WTC11 (cell line): ENCODE results near the gene SKAP1. TPM values are rescaled to one million over a fixed set of nuclear protein-coding genes. Genes with fewer than 3 reads are reported as not detected.
"Not testable (repeated sequence)": the region's sequence is repeated elsewhere in the genome, so short reads cannot be mapped to it uniquely, and the experiment has no call there.

Experiments used
- ATAC-seq: fragments of 200-7000 bp; cut with Tn5 transposase; 2 replicates; pipeline ENCODE4 v1.10.0; 2021; ENCODE audit warnings: mild to moderate bottlenecking, moderate library complexity
- CTCF ChIA-PET: fragments of 300-600 bp; sonication (Branson Sonifier 250); formaldehyde crosslinking; loops from one replicate; lab custom pipeline; 2021; ENCODE audit warnings: antibody characterized with exemption; lab: Charles Lee
- POLR2A ChIA-PET: fragments of 350-600 bp; sonication (Branson Sonifier 250); formaldehyde crosslinking; loops from one replicate; lab custom pipeline; 2021; ENCODE audit warnings: antibody characterized with exemption; lab: Charles Lee
- DNase-seq: peaks from one replicate; pipeline ENCODE4 v3.0.0; 2021; ENCODE audit warnings: low spot score
- H3K27ac Mint-ChIP-seq: 2 replicates; pipeline ENCODE4 v1.8.0; 2021; ENCODE audit warnings: mixed read lengths
- H3K27me3 Mint-ChIP-seq: 2 replicates; pipeline ENCODE4 v1.8.0; 2021; ENCODE audit warnings: low read depth, mild to moderate bottlenecking, moderate library complexity, mixed read lengths
- H3K36me3 Mint-ChIP-seq: 2 replicates; pipeline ENCODE4 v1.8.0; 2021; ENCODE audit warnings: mixed read lengths
- H3K4me1 Mint-ChIP-seq: 2 replicates; pipeline ENCODE4 v1.8.0; 2022; ENCODE audit warnings: mixed read lengths
- H3K4me3 Mint-ChIP-seq: 2 replicates; pipeline ENCODE4 v1.8.0; 2021; ENCODE audit warnings: mild to moderate bottlenecking, moderate library complexity, mixed read lengths
- H3K9me3 Mint-ChIP-seq: 2 replicates; pipeline ENCODE4 v1.8.0; 2021; ENCODE audit warnings: mixed read lengths
- ATF1 ChIP-seq: sonication (generic); formaldehyde crosslinking; IDR thresholded peaks from 2 replicates; pipeline ENCODE4 v1.8.1; 2023; ENCODE audit warnings: mild to moderate bottlenecking, moderate library complexity, missing genetic modification reagents
- CREB1 ChIP-seq: sonication (generic); formaldehyde crosslinking; IDR thresholded peaks from 2 replicates; pipeline ENCODE4 v1.8.0; 2023; ENCODE audit warnings: mild to moderate bottlenecking, missing genetic modification reagents
- EMX1 ChIP-seq: fragments of 250-450 bp; sonication (Bioruptor Pico); IDR thresholded peaks from 2 replicates; pipeline ENCODE4 v1.8.0; 2021; ENCODE audit warnings: mild to moderate bottlenecking
- GABPB1 ChIP-seq: sonication (generic); formaldehyde crosslinking; IDR thresholded peaks from 2 replicates; pipeline ENCODE4 v1.8.1; 2023; ENCODE audit warnings: mild to moderate bottlenecking, missing genetic modification reagents
- MYBL2 ChIP-seq: sonication (generic); formaldehyde crosslinking; IDR thresholded peaks from 2 replicates; pipeline ENCODE4 v1.8.1; 2023; ENCODE audit warnings: mild to moderate bottlenecking, moderate library complexity, missing genetic modification reagents
- NR2C2 ChIP-seq: sonication (generic); formaldehyde crosslinking; IDR thresholded peaks from 2 replicates; pipeline ENCODE4 v1.8.0; 2022; ENCODE audit warnings: mild to moderate bottlenecking, missing genetic modification reagents
- OVOL2 ChIP-seq: fragments of 250-450 bp; sonication (Bioruptor Pico); IDR thresholded peaks from 2 replicates; pipeline ENCODE4 v1.9.0; 2021; ENCODE audit warnings: mild to moderate bottlenecking, borderline replicate concordance
- PRRX2 ChIP-seq: fragments of 250-450 bp; sonication (Bioruptor Pico); IDR thresholded peaks from 2 replicates; pipeline ENCODE4 v1.8.0; 2021; ENCODE audit warnings: mild to moderate bottlenecking
- RORB ChIP-seq: fragments of 250-450 bp; sonication (Bioruptor Pico); IDR thresholded peaks from 2 replicates; pipeline ENCODE4 v1.9.0; 2021; ENCODE audit warnings: mild to moderate bottlenecking
- SOX15 ChIP-seq: fragments of 250-450 bp; sonication (Bioruptor Pico); IDR thresholded peaks from 2 replicates; pipeline ENCODE4 v1.9.0; 2021; ENCODE audit warnings: mild to moderate bottlenecking
- ZNF121 ChIP-seq: sonication (generic); formaldehyde crosslinking; IDR thresholded peaks from 2 replicates; pipeline ENCODE4 v1.8.0; 2023; ENCODE audit warnings: missing genetic modification reagents
- ZNF138 ChIP-seq: sonication (generic); formaldehyde crosslinking; conservative IDR thresholded peaks from 2 replicates; pipeline ENCODE4 v1.8.1; 2022; ENCODE audit warnings: mild to moderate bottlenecking, moderate library complexity, missing genetic modification reagents
- ZNF219 ChIP-seq: sonication (generic); formaldehyde crosslinking; IDR thresholded peaks from 2 replicates; pipeline ENCODE4 v1.8.0; 2023; ENCODE audit warnings: missing genetic modification reagents, mild to moderate bottlenecking, borderline replicate concordance
- total RNA-seq: library from RNA; stranded (reverse); gene quantifications from 3 replicates; pipeline ENCODE4 v1.2.3, GENCODE V29; 2021
- TF ChIP-seq, protein P1 (sequence below): sonication (generic); formaldehyde crosslinking; IDR thresholded peaks from 2 replicates; pipeline ENCODE4 v1.8.0; 2023; ENCODE audit warnings: mild to moderate bottlenecking, missing genetic modification reagents
- TF ChIP-seq, protein P2 (sequence below): sonication (generic); formaldehyde crosslinking; IDR thresholded peaks from 2 replicates; pipeline ENCODE4 v1.8.0; 2023; ENCODE audit warnings: missing genetic modification reagents
- TF ChIP-seq, protein P3 (sequence below): sonication (generic); formaldehyde crosslinking; IDR thresholded peaks from 2 replicates; pipeline ENCODE4 v1.8.0; 2022; ENCODE audit warnings: mild to moderate bottlenecking, missing genetic modification reagents
- TF ChIP-seq, protein P4 (sequence below): sonication (generic); formaldehyde crosslinking; IDR thresholded peaks from 2 replicates; pipeline ENCODE4 v1.8.1; 2023; ENCODE audit warnings: mild to moderate bottlenecking, missing genetic modification reagents, moderate library complexity
- TF ChIP-seq, protein P5 (sequence below): fragments of 250-450 bp; sonication (Bioruptor Pico); IDR thresholded peaks from 2 replicates; pipeline ENCODE4 v1.9.0; 2021; ENCODE audit warnings: mild to moderate bottlenecking

SKAP1 gene
- total RNA-seq, 1 experiment from 2014 or later = not detected

DNA sequence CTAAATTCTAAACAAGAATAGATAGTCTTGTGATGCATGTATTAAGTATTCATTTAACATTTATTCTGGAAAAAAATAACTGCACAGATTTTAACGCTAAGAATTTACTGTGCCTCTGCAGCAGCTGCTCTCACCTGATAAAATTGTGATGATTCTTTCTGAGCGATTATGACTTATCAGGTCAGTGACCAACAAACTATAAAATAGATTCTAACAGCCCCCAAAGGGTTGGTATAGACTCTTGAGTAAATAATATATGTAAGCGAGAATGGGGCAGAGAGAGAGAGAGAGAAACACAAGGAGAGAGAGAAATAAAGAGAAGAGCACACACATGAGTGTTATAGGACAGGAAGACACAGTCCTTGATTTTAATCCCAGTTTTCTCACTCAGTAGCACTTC is 178.1 kb downstream of the SKAP1 start:
- POLR2A ChIA-PET = no interaction called here
- no peaks in the 10 kb centered on the region for H3K36me3 Mint-ChIP-seq
- no peaks in the 10 kb centered on the region for H3K9me3 Mint-ChIP-seq
- no peak for DNase-seq
- CTCF ChIA-PET = interaction anchor here (1.0 to 3.2 kb wide), 3 partner anchors 13 to 100 kb away, joined by 3 to 25 read pairs (median 4); no protein-coding TSS in a partner anchor
- TF ChIP-seq PRRX2 (CRISPR knock-in tag) = no peak
- no peak overlapping the region for H3K27ac Mint-ChIP-seq
- no peak for ATAC-seq
- peaks cover 11% of the 10 kb centered on the region for H3K27me3 Mint-ChIP-seq
- H3K4me1 Mint-ChIP-seq = peaks cover 21% of the 10 kb centered on the region
- H3K4me3 Mint-ChIP-seq = no peak overlapping the region

DNA sequence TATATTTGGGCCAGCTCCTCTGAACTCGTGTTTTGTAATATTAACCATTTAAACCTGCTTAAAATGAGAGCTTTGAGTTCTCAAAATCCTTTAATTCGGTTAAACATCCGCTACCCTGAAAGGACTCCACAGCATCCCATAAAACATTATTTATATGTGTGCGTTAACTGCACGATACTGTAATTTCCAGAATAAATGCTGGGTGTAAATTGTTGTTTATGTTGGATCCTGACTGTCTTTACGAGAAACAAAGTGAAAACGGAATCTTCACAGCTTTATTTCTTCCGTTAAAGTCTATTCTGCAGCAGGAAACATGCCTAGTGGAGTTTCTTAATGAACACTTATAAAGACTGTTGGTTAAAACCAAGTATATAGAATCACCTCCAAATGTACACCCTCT is 179.1 kb downstream of the SKAP1 start:
- H3K4me3 Mint-ChIP-seq = no peak overlapping the region
- no peaks in the 10 kb centered on the region for H3K9me3 Mint-ChIP-seq
- no peak overlapping the region for H3K27ac Mint-ChIP-seq
- H3K27me3 Mint-ChIP-seq = peaks cover 11% of the 10 kb centered on the region
- DNase-seq (no peak), ATAC-seq (no peak)
- CTCF ChIA-PET = interaction anchor here (1.2 to 3.2 kb wide), 6 partner anchors 9 to 85 kb away, joined by 4 to 32 read pairs (median 8); no protein-coding TSS in a partner anchor
- peaks cover 25% of the 10 kb centered on the region for H3K4me1 Mint-ChIP-seq
- no peak for TF ChIP-seq NR2C2 (CRISPR knock-in tag)
- no peak for TF ChIP-seq ZNF138 (CRISPR knock-in tag)
- TF ChIP-seq CREB1 (CRISPR knock-in tag) = no peak
- no peak for TF ChIP-seq ATF1 (CRISPR knock-in tag)
- POLR2A ChIA-PET = no interaction called here
- H3K36me3 Mint-ChIP-seq = no peaks in the 10 kb centered on the region

DNA sequence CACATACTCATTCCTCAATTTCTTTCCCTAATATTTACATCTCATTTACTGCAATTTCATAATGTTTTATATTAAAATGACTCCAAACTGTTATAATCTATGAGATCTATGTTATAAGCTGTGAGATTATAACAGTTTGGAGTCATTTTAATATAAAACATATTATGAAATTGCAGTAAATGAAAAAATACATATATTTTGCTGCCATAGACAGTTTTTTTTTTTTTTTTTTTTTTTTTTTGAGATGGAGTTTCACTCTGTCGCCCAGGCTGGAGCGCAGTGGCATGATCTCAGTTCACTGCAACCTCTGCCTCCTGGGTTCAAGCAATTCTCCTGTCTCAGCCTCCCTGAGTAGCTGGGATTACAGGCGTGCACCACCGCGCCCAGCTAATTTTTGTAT is 180.0 kb downstream of the SKAP1 start:
- H3K36me3 Mint-ChIP-seq, H3K27ac Mint-ChIP-seq, H3K4me3 Mint-ChIP-seq, DNase-seq, POLR2A ChIA-PET, H3K9me3 Mint-ChIP-seq, ATAC-seq: not testable (repeated sequence)
- CTCF ChIA-PET = interaction anchor here (1.0 to 3.2 kb wide), 5 partner anchors 12 to 223 kb away, joined by 3 to 32 read pairs (median 9); no protein-coding TSS in a partner anchor
- peaks cover 11% of the 10 kb centered on the region for H3K27me3 Mint-ChIP-seq
- H3K4me1 Mint-ChIP-seq = peaks cover 27% of the 10 kb centered on the region

DNA sequence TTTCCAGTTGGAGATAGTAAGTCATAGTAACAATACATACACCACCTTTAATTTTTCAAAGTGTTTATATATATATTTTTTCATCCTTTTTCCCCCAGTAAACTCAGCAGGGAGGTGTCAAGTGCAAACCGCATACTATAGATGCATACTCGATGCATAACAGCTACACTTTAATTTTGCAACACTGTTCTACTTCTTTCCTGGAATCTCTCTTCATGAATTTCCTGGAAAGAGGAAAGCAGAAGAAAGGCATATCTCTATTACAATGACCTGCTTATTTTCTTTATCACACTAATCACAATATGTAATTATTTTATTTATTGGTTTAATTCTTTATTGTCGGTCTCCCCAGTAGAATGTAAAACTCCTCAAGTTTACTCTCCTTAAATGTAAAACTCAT is 182.4 kb downstream of the SKAP1 start:
- no peak overlapping the region for H3K27ac Mint-ChIP-seq
- no peaks in the 10 kb centered on the region for H3K9me3 Mint-ChIP-seq
- peaks cover 38% of the 10 kb centered on the region for H3K4me1 Mint-ChIP-seq
- DNase-seq = no peak
- TF ChIP-seq ZNF121 (CRISPR knock-in tag) = no peak
- TF ChIP-seq, protein P1, sequence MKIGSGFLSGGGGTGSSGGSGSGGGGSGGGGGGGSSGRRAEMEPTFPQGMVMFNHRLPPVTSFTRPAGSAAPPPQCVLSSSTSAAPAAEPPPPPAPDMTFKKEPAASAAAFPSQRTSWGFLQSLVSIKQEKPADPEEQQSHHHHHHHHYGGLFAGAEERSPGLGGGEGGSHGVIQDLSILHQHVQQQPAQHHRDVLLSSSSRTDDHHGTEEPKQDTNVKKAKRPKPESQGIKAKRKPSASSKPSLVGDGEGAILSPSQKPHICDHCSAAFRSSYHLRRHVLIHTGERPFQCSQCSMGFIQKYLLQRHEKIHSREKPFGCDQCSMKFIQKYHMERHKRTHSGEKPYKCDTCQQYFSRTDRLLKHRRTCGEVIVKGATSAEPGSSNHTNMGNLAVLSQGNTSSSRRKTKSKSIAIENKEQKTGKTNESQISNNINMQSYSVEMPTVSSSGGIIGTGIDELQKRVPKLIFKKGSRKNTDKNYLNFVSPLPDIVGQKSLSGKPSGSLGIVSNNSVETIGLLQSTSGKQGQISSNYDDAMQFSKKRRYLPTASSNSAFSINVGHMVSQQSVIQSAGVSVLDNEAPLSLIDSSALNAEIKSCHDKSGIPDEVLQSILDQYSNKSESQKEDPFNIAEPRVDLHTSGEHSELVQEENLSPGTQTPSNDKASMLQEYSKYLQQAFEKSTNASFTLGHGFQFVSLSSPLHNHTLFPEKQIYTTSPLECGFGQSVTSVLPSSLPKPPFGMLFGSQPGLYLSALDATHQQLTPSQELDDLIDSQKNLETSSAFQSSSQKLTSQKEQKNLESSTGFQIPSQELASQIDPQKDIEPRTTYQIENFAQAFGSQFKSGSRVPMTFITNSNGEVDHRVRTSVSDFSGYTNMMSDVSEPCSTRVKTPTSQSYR (CRISPR knock-in tag) = no peak
- no peak for TF ChIP-seq OVOL2 (CRISPR knock-in tag)
- TF ChIP-seq EMX1 (CRISPR knock-in tag) = no peak
- no peak for TF ChIP-seq ZNF219 (CRISPR knock-in tag)
- no peak for TF ChIP-seq NR2C2 (CRISPR knock-in tag)
- TF ChIP-seq, protein P2, sequence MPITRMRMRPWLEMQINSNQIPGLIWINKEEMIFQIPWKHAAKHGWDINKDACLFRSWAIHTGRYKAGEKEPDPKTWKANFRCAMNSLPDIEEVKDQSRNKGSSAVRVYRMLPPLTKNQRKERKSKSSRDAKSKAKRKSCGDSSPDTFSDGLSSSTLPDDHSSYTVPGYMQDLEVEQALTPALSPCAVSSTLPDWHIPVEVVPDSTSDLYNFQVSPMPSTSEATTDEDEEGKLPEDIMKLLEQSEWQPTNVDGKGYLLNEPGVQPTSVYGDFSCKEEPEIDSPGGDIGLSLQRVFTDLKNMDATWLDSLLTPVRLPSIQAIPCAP (CRISPR knock-in tag) = no peak
- TF ChIP-seq RORB (CRISPR knock-in tag) = no peak
- no peak for TF ChIP-seq MYBL2
- TF ChIP-seq SOX15 = no peak
- H3K27me3 Mint-ChIP-seq = no peaks in the 10 kb centered on the region
- POLR2A ChIA-PET = no interaction called here
- CTCF ChIA-PET = interaction anchor here (1.5 to 10.1 kb wide), 2 partner anchors 15 to 19 kb away, joined by 5 to 83 read pairs; no protein-coding TSS in a partner anchor
- H3K4me3 Mint-ChIP-seq = no peak overlapping the region
- H3K36me3 Mint-ChIP-seq = no peaks in the 10 kb centered on the region
- ATAC-seq = no peak

DNA sequence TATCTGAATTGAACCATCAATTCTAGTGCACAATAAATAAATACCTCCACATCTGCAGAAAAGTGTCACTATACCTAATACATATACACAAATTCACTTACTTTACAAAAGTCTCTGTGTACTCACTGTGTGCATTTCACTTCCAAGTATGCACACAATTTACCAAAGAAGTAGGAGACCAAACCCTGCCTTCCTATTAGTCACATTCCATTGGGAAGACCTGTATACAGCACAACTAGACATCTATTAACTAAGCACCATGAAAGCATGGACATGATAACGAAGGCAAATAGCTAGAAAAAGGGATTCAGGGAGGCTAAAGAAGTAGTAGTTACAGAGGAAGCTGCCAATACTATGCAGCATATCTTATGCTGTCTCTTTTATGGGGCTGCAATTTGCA is 183.0 kb downstream of the SKAP1 start:
- Mint-ChIP-seq H3K4me1 (peaks cover 37% of the 10 kb centered on the region), H3K36me3 (no peaks in the 10 kb centered on the region), H3K9me3 (no peaks in the 10 kb centered on the region), H3K4me3 (no peak overlapping the region), H3K27me3 (no peaks in the 10 kb centered on the region), H3K27ac (no peak overlapping the region)
- DNase-seq (no peak), ATAC-seq (no peak)
- CTCF ChIA-PET = interaction anchor here (1.1 to 10.1 kb wide), 3 partner anchors 16 to 31 kb away, joined by 4 to 83 read pairs (median 5); no protein-coding TSS in a partner anchor
- POLR2A ChIA-PET = no interaction called here
- TF ChIP-seq GABPB1 (no peak), OVOL2 (CRISPR knock-in tag) (no peak), NR2C2 (CRISPR knock-in tag) (no peak), PRRX2 (CRISPR knock-in tag) (no peak)
- TF ChIP-seq, protein P3, sequence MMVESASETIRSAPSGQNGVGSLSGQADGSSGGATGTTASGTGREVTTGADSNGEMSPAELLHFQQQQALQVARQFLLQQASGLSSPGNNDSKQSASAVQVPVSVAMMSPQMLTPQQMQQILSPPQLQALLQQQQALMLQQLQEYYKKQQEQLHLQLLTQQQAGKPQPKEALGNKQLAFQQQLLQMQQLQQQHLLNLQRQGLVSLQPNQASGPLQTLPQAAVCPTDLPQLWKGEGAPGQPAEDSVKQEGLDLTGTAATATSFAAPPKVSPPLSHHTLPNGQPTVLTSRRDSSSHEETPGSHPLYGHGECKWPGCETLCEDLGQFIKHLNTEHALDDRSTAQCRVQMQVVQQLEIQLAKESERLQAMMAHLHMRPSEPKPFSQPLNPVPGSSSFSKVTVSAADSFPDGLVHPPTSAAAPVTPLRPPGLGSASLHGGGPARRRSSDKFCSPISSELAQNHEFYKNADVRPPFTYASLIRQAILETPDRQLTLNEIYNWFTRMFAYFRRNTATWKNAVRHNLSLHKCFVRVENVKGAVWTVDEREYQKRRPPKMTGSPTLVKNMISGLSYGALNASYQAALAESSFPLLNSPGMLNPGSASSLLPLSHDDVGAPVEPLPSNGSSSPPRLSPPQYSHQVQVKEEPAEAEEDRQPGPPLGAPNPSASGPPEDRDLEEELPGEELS (CRISPR knock-in tag) = no peak
- TF ChIP-seq, protein P4, sequence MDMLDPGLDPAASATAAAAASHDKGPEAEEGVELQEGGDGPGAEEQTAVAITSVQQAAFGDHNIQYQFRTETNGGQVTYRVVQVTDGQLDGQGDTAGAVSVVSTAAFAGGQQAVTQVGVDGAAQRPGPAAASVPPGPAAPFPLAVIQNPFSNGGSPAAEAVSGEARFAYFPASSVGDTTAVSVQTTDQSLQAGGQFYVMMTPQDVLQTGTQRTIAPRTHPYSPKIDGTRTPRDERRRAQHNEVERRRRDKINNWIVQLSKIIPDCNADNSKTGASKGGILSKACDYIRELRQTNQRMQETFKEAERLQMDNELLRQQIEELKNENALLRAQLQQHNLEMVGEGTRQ (CRISPR knock-in tag) = no peak
- TF ChIP-seq, protein P5, sequence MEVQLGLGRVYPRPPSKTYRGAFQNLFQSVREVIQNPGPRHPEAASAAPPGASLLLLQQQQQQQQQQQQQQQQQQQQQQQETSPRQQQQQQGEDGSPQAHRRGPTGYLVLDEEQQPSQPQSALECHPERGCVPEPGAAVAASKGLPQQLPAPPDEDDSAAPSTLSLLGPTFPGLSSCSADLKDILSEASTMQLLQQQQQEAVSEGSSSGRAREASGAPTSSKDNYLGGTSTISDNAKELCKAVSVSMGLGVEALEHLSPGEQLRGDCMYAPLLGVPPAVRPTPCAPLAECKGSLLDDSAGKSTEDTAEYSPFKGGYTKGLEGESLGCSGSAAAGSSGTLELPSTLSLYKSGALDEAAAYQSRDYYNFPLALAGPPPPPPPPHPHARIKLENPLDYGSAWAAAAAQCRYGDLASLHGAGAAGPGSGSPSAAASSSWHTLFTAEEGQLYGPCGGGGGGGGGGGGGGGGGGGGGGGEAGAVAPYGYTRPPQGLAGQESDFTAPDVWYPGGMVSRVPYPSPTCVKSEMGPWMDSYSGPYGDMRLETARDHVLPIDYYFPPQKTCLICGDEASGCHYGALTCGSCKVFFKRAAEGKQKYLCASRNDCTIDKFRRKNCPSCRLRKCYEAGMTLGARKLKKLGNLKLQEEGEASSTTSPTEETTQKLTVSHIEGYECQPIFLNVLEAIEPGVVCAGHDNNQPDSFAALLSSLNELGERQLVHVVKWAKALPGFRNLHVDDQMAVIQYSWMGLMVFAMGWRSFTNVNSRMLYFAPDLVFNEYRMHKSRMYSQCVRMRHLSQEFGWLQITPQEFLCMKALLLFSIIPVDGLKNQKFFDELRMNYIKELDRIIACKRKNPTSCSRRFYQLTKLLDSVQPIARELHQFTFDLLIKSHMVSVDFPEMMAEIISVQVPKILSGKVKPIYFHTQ (CRISPR knock-in tag) = no peak
